SK-N-SH treated with all-trans-retinoic acid at 6 μM for 48 hours (cell line): ENCODE data around the gene VEZF1.
A peak's percentile ranks its signal among the peaks of the same experiment; 100 is the strongest.

Experiments used
- ATAC-seq: fragments of 200-7000 bp; cut with Tn5 transposase; 3 replicates; pipeline ENCODE4 v1.9.1; 2020; ENCODE audit warnings: mild to moderate bottlenecking, moderate library complexity
- ARNTL ChIP-seq: fragments of 450-650 bp; formaldehyde crosslinking; IDR thresholded peaks from 2 replicates; pipeline ENCODE4 v1.5.0; 2020; ENCODE audit warnings: low read depth, mild to moderate bottlenecking, moderate library complexity, borderline replicate concordance
- BACH2 ChIP-seq: fragments of 250-450 bp; sonication (Bioruptor Pico); IDR thresholded peaks from 2 replicates; pipeline ENCODE4 v1.9.0; 2021; ENCODE audit warnings: mild to moderate bottlenecking, borderline replicate concordance
- CREB5 ChIP-seq: fragments of 250-450 bp; sonication (Bioruptor Pico); IDR thresholded peaks from 2 replicates; pipeline ENCODE4 v1.5.1; 2020; ENCODE audit warnings: low read depth, mild to moderate bottlenecking, moderate library complexity
- CSDC2 ChIP-seq: fragments of 250-450 bp; sonication (Bioruptor Pico); IDR thresholded peaks from 2 replicates; pipeline ENCODE4 v1.5.0; 2020; ENCODE audit warnings: mild to moderate bottlenecking, moderate library complexity
- ESRRG ChIP-seq: fragments of 250-450 bp; sonication (Bioruptor Pico); IDR thresholded peaks from 2 replicates; pipeline ENCODE4 v1.6.1; 2021; ENCODE audit warnings: mild to moderate bottlenecking
- GLIS3 ChIP-seq: fragments of 250-450 bp; sonication (Bioruptor Pico); IDR thresholded peaks from 2 replicates; pipeline ENCODE4 v1.5.0; 2020; ENCODE audit warnings: mild to moderate bottlenecking, moderate library complexity
- OSR1 ChIP-seq: fragments of 250-450 bp; sonication (Bioruptor Pico); IDR thresholded peaks from 2 replicates; pipeline ENCODE4 v1.8.0; 2022; ENCODE audit warnings: moderate library complexity, mild to moderate bottlenecking, inconsistent platforms
- PATZ1 ChIP-seq: fragments of 250-450 bp; sonication (Bioruptor Pico); IDR thresholded peaks from 2 replicates; pipeline ENCODE4 v1.8.0; 2020; ENCODE audit warnings: mild to moderate bottlenecking, moderate library complexity, borderline replicate concordance
- PPARA ChIP-seq: fragments of 250-450 bp; sonication (Bioruptor Pico); IDR thresholded peaks from 2 replicates; pipeline ENCODE4 v1.5.0; 2020; ENCODE audit warnings: mild to moderate bottlenecking, borderline replicate concordance
- SNAI2 ChIP-seq: fragments of 250-450 bp; sonication (Bioruptor Pico); IDR thresholded peaks from 2 replicates; pipeline ENCODE4 v1.5.0; 2020; ENCODE audit warnings: mild to moderate bottlenecking, moderate library complexity
- TCF4 ChIP-seq: fragments of 250-450 bp; sonication (Bioruptor Pico); IDR thresholded peaks from 2 replicates; pipeline ENCODE4 v1.8.0; 2021; ENCODE audit warnings: mild to moderate bottlenecking, moderate library complexity, borderline replicate concordance
- TOX ChIP-seq: fragments of 250-450 bp; sonication (Bioruptor Pico); IDR thresholded peaks from 2 replicates; pipeline ENCODE4 v1.8.0; 2021; ENCODE audit warnings: mild to moderate bottlenecking, moderate library complexity, borderline replicate concordance
- ZC3H10 ChIP-seq: fragments of 250-450 bp; sonication (Bioruptor Pico); IDR thresholded peaks from 2 replicates; pipeline ENCODE4 v1.5.1; 2021; ENCODE audit warnings: mild to moderate bottlenecking, moderate library complexity
- ZFP3 ChIP-seq: fragments of 250-450 bp; sonication (Bioruptor Pico); IDR thresholded peaks from 2 replicates; pipeline ENCODE4 v1.5.0; 2020; ENCODE audit warnings: mild to moderate bottlenecking, moderate library complexity
- ZFP30 ChIP-seq: fragments of 450-650 bp; formaldehyde crosslinking; IDR thresholded peaks from 2 replicates; pipeline ENCODE4 v1.5.0; 2022; ENCODE audit warnings: mild to moderate bottlenecking, moderate library complexity
- ZNF565 ChIP-seq: fragments of 450-650 bp; formaldehyde crosslinking; conservative IDR thresholded peaks from 2 replicates; pipeline ENCODE4 v1.5.0; 2020; ENCODE audit warnings: low read depth, mild to moderate bottlenecking, moderate library complexity
- ZNF8 ChIP-seq: fragments of 450-650 bp; formaldehyde crosslinking; IDR thresholded peaks from 2 replicates; pipeline ENCODE4 v1.5.0; 2020; ENCODE audit warnings: mild to moderate bottlenecking, moderate library complexity
- TF ChIP-seq, protein P1 (sequence below): fragments of 250-450 bp; sonication (Bioruptor Pico); IDR thresholded peaks from 2 replicates; pipeline ENCODE4 v1.8.0; 2021; ENCODE audit warnings: low read depth, mild to moderate bottlenecking, moderate library complexity, borderline replicate concordance

VEZF1 gene

GRCh38 chr17:57955183-57955931 lies 32.7 kb downstream of the VEZF1 start, which contains the start of gene CUEDC1:
TSS of gene CUEDC1 (minus strand) at chr17:57955412. CDS start at chr17:57885564, 69,848 bp downstream.
- ATAC-seq: peak; percentile 82
- TF ChIP-seq CSDC2 (CRISPR knock-in tag) (no peak), CREB5 (CRISPR knock-in tag) (no peak), ESRRG (no peak), SNAI2 (no peak), BACH2 (no peak)

- ATAC-seq: peak; percentile 63
These were observed 33.5 kb downstream of the VEZF1 start for GRCh38 chr17:57954397-57955182.

DNA sequence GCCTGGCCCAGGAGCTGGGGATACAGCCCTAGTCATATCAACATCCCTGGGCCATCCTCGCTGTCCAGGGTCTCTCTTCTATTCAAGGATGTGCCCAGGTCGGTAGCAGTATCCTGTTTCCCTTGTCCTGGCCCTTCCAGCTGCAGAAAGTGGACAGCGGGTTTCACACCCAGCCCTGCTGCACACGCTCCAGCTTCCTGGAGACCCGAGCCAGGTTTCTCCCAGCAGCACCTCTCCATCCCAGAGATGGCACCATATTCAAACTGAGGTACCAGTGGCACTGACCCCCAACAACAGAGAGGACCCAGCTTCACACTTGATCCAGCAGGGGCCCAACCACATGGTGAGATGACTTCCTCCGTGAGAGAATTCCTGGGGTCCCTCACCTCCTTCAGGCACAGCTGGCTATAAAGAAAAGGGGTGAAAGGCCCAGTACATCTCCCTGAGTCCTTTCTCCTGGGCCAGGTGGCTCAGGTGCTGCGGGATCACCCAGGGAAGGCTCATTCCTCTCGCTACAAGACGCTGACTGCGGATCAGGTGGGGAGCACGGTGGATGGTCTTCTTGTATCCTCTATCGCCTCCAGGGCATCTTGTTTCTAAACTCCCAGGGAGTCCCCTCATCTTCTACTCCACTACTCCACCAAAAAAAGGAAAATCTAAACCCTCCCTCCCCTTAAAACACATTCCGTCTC lies 34.2 kb downstream of the VEZF1 start:
- no peak; the same call in 2 of the 3 replicates for ATAC-seq
- no peak for TF ChIP-seq ZNF565 (CRISPR knock-in tag)
- TF ChIP-seq, all 23 proteins: peak for 0

More at GRCh38 chr17:57954397-57955182, 33.5 kb downstream of the VEZF1 start:
- TF ChIP-seq ESRRG (no peak), PATZ1 (peak; percentile 72; the same call in 1 of the 2 replicates)

- TF ChIP-seq ZFP30 (CRISPR knock-in tag) (no peak), CREB5 (CRISPR knock-in tag) (no peak), TOX (CRISPR knock-in tag) (no peak), ZNF8 (CRISPR knock-in tag) (no peak), PPARA (CRISPR knock-in tag) (no peak), OSR1 (CRISPR knock-in tag) (no peak), CSDC2 (CRISPR knock-in tag) (no peak), ESRRG (no peak), GLIS3 (CRISPR knock-in tag) (no peak), ZC3H10 (CRISPR knock-in tag) (no peak), ARNTL (no peak), TCF4 (CRISPR knock-in tag) (no peak), ZNF565 (CRISPR knock-in tag) (no peak), PATZ1 (no peak), ZFP3 (CRISPR knock-in tag) (no peak)
- TF ChIP-seq, protein P1, sequence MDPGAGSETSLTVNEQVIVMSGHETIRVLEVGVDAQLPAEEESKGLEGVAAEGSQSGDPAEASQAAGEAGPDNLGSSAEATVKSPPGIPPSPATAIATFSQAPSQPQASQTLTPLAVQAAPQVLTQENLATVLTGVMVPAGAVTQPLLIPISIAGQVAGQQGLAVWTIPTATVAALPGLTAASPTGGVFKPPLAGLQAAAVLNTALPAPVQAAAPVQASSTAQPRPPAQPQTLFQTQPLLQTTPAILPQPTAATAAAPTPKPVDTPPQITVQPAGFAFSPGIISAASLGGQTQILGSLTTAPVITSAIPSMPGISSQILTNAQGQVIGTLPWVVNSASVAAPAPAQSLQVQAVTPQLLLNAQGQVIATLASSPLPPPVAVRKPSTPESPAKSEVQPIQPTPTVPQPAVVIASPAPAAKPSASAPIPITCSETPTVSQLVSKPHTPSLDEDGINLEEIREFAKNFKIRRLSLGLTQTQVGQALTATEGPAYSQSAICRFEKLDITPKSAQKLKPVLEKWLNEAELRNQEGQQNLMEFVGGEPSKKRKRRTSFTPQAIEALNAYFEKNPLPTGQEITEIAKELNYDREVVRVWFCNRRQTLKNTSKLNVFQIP (CRISPR knock-in tag): no peak
- ATAC-seq: no peak
These were observed 34.8 kb downstream of the VEZF1 start for GRCh38 chr17:57953219-57953618.
